Measurements from ENCODE around the gene METTL15.

GRCh38 chr11:28318871-28319270, 210.7 kb downstream of the METTL15 start:
- TF ChIP-seq POLR2A (IDR thresholded peaks at IDR 0.05; ENCODE audit: low read length) (no peak), GATA1 (IDR thresholded peaks at IDR 0.05; ENCODE audit: low read depth, low read length) (no peak)
